Upper lobe of right lung (tissue), 1 donor: ENCODE results near the gene IL2. TPM values are rescaled to one million over a fixed set of nuclear protein-coding genes. Genes with fewer than 3 reads are reported as not detected.
A peak's percentile ranks its signal among the peaks of the same experiment; 100 is the strongest.

ENCODE experiments used
- ATAC-seq: fragments of 200-7000 bp; cut with Tn5 transposase; one replicate; pipeline ENCODE4 v1.9.1; 2020; ENCODE audit warnings: mild to moderate bottlenecking, moderate library complexity
- DNase-seq: peaks from one replicate; pipeline ENCODE4 v3.0.0-alpha.2; 2020
- H3K27ac ChIP-seq: fragments of 200-600 bp; one replicate; pipeline ENCODE4 v1.8.0; 2022
- H3K27me3 ChIP-seq: fragments of 200-600 bp; one replicate; pipeline ENCODE4 v1.8.0; 2022; ENCODE audit warnings: mild to moderate bottlenecking
- H3K36me3 ChIP-seq: fragments of 200-600 bp; one replicate; pipeline ENCODE4 v1.8.0; 2022
- H3K4me1 ChIP-seq: fragments of 200-600 bp; one replicate; pipeline ENCODE4 v1.8.0; 2022
- H3K4me3 ChIP-seq: fragments of 200-600 bp; one replicate; pipeline ENCODE4 v1.8.0; 2022; ENCODE audit warnings: mild to moderate bottlenecking
- H3K9me3 ChIP-seq: fragments of 200-600 bp; one replicate; pipeline ENCODE4 v1.8.0; 2022
- intact Hi-C: fragments of 100-400 bp; cut with DNase I; formaldehyde crosslinking; loops from one replicate; pipeline ENCODE4 v1.11.0; 2022
- total RNA-seq: library from RNA; stranded (reverse); fragmentation: NEBNext Ultra II Directional; extraction: Animal tissue kit (Norgen Biotek cat#: 25700); gene quantifications from one replicate; pipeline ENCODE4 v1.2.1, GENCODE V29; 2021
- TF ChIP-seq, protein P1 (sequence below): fragments of 200-600 bp; IDR thresholded peaks from one replicate; pipeline ENCODE4 v1.8.0; 2022; ENCODE audit warnings: antibody characterized with exemption
- donor health status: DM: no; HTN: yes; CAD: no; lungs with severe emphysema.

IL2 gene
- total RNA-seq, 1 donor from 2014 or later: not detected

GRCh38 chr4:122481766-122482405 lies 25.4 kb upstream of the IL2 start:
- Histone ChIP-seq H3K4me1 (no peaks in the 10 kb centered on the region), H3K27me3 (no peaks in the 10 kb centered on the region), H3K9me3 (no peaks in the 10 kb centered on the region), H3K4me3 (no peak overlapping the region), H3K36me3 (no peaks in the 10 kb centered on the region), H3K27ac (no peak overlapping the region)
- TF ChIP-seq, protein P1, sequence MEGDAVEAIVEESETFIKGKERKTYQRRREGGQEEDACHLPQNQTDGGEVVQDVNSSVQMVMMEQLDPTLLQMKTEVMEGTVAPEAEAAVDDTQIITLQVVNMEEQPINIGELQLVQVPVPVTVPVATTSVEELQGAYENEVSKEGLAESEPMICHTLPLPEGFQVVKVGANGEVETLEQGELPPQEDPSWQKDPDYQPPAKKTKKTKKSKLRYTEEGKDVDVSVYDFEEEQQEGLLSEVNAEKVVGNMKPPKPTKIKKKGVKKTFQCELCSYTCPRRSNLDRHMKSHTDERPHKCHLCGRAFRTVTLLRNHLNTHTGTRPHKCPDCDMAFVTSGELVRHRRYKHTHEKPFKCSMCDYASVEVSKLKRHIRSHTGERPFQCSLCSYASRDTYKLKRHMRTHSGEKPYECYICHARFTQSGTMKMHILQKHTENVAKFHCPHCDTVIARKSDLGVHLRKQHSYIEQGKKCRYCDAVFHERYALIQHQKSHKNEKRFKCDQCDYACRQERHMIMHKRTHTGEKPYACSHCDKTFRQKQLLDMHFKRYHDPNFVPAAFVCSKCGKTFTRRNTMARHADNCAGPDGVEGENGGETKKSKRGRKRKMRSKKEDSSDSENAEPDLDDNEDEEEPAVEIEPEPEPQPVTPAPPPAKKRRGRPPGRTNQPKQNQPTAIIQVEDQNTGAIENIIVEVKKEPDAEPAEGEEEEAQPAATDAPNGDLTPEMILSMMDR: no peak
- DNase-seq (no peak), ATAC-seq (no peak)
- intact Hi-C loops: no loop called here

- DNase-seq (no peak), ATAC-seq (no peak)
- Histone ChIP-seq H3K4me1 (no peaks in the 10 kb centered on the region), H3K27me3 (no peaks in the 10 kb centered on the region), H3K4me3 (no peak overlapping the region), H3K36me3 (no peaks in the 10 kb centered on the region), H3K9me3 (no peaks in the 10 kb centered on the region), H3K27ac (no peak overlapping the region)
- intact Hi-C loops: no loop called here
- TF ChIP-seq, protein P1: no peak
Measured at GRCh38 chr4:122480655-122481487, 24.3 kb upstream of the IL2 start.

- Histone ChIP-seq H3K9me3 (no peaks in the 10 kb centered on the region), H3K27ac (no peak overlapping the region), H3K4me1 (no peaks in the 10 kb centered on the region), H3K4me3 (no peak overlapping the region), H3K27me3 (no peaks in the 10 kb centered on the region), H3K36me3 (no peaks in the 10 kb centered on the region)
- intact Hi-C loops: no loop called here
- DNase-seq (no peak), ATAC-seq (peak; percentile 13)
- TF ChIP-seq, protein P1: no peak
Measured at GRCh38 chr4:122479935-122480416, 23.5 kb upstream of the IL2 start.

- Histone ChIP-seq H3K4me3 (no peak overlapping the region), H3K36me3 (no peaks in the 10 kb centered on the region), H3K27ac (no peak overlapping the region), H3K9me3 (no peaks in the 10 kb centered on the region), H3K4me1 (no peaks in the 10 kb centered on the region), H3K27me3 (no peaks in the 10 kb centered on the region)
- intact Hi-C loops: no loop called here
- no peak for ATAC-seq
- TF ChIP-seq, protein P1: no peak
- no peak for DNase-seq
Measured at GRCh38 chr4:122476745-122477144, 20.2 kb upstream of the IL2 start.

DNA sequence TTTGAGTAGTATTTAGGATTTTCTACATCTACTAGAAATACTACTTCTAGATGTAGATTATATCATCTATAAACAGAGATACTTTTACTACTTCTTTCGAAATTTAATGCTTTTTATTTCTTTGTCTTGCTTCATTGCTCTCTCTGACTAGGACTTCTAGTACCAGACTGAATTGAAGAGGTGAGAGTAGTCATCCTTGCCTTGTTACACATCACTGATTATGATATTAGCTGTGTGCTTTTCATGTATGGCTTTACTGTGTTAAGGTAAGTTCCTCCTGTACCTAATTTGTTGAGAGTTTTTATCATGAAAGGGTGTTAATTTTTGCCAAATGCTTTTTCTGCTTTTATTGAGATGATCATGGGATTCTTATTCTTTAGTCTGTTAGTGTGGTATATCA lies 19.6 kb upstream of the IL2 start:
- ATAC-seq (no peak), DNase-seq (no peak)
- Histone ChIP-seq H3K4me1 (no peaks in the 10 kb centered on the region), H3K36me3 (no peaks in the 10 kb centered on the region), H3K27me3 (no peaks in the 10 kb centered on the region), H3K4me3 (no peak overlapping the region), H3K27ac (no peak overlapping the region), H3K9me3 (no peaks in the 10 kb centered on the region)
- intact Hi-C loops: no loop called here
- TF ChIP-seq, protein P1: no peak
